HG03025 (cell line): ENCODE measurements around the gene BORCS8.

Experiments used
- ATAC-seq: cut with Tn5 transposase; IDR thresholded peaks from one replicate; pipeline ENCODE4 v1.9.1; 2021; ENCODE audit warnings: mild to moderate bottlenecking, moderate library complexity; ENCODE audit not compliant: unreplicated experiment, low FRiP score

BORCS8 gene

DNA sequence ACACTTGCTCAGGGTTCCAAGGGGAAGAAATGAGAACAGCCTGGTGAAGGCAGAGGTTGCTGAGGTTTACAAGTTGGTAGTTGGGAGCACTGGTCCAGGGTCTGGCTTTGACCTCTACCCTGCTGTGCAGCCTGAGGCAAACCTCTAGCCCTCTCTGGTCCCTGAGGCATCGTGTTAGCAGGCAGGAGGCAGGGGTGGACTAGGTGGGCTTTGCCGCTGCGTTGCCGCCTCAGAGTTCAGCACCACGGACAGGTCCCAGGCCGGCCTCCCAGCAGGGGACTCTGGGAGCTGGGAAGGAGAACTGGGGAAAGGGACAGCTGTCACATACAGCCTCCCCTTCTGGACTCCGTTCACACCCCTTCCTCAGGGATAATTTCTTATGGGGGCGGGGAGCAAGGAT is 22.9 kb upstream of the BORCS8 start:
- no peak for ATAC-seq

DNA sequence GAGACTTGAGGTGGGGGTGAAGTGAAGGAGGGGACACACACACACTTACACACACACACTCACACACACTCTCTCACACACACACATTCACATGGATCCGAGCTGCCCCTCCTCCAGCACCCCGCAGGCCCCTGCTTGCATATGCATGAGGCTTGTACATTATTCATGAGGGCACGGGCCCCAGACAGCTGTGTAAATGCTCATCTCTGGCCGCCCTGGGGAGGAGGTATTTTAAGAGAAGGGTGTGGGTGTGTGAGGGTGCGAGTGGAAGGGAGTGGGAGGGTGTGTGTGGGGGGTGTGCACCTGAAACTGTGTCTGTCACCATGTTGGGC is 22.2 kb upstream of the BORCS8 start:
- ATAC-seq, result no peak

DNA sequence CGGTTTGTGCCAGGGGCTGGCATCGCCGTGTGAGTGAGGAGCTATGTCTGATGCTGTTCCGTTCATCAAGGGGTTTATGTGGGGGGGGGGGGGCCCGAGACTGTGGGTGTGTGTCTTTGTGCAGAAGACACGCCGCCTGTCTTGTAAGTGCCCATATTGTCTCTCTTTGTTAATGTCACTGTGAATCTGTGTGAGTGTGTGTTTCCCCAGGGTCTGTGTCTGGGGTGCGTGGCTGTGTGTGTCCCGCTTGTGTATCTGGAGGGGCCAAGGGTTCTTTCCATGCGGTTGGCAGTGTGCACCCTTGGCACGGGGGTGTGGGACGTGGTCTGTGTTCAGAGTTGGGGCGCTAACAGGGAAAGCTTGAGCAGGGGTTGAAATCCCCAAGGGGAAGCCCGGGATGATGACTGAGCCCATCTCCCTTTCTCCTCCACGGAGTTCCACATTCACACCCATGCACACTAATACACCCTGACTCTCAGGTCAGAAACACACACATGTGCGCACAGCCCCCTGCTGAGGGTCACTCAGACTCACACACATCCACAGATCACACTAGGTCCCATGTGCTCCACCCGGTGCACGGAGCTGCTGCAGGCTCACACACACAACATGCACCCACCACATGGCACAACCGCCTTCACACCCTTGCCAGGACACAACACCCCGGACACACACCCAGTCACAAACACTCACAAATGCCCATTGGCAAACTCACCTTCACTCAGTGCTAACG is 21.6 kb upstream of the BORCS8 start:
- ATAC-seq, result no peak

DNA sequence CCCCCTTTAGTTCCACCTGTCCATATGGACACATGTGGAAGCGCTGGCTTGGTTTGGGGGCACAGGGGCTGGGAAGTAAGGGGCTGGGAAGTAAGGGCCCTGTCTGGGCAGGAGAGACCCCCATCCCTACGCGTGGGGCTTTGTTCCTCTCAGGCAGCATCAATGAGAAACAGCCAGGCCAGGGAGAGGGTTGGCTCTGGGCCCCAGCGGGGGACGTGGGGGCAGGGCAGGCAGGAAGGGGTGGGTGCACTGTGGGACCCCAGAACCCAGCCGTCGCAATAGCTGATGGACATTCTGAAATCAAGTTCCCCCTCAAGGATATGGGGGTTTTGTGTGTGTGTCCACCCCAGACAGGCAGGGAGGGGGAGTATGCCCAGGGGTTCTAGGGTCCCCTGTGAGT is 21.0 kb upstream of the BORCS8 start:
- no peak for ATAC-seq

DNA sequence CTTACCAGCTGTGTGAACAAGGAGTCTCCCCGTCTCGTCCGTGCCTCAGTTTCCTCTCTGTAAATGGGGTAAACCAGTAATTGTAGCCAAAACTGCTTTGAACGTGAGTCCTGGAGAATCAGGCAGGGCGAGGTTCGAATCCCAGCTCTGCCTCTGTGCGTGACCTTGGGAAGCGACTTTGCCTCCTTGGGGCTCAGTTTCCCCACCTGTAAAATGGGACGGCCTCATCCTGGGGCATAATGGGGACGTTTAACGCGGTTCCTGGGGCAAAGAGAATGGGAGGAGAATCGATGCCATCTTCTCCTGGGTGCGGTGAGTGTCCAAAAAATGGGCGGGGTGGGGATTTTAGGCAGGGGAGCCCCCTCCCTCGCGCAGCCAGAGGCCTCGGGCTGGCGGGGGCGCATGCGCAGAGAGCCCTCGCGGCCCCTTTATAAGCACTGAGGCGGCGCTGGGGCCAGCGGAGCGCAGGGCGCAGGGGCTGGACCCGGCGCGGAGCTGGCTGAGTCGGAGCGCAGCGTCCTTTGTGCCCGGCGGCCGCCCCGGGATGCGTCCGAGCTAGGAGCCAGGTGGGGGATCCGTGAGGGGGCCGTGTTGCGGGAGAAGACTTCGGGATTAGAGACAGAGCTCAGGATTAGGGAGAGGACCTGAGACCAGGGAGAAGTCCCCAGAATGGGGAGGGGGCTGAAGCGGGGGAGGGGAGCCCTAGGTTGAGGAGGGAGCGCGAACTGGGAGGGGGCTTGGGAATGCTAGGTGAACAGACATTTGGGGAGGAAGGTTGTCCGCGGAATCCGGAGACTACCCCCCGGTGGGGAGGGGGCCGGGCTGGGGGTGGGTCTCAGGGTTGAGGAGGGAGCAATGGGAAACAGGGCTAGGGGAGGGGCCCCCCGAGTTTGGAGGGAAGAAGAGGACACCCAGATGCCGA is 19.8 kb upstream of the BORCS8 start, which contains the start of gene NCAN:
NCAN (plus strand) TSS at position 460 of the 922 bp plus-strand sequence. CDS start 4,996 bp downstream, outside the sequence.
- ATAC-seq, result no peak

DNA sequence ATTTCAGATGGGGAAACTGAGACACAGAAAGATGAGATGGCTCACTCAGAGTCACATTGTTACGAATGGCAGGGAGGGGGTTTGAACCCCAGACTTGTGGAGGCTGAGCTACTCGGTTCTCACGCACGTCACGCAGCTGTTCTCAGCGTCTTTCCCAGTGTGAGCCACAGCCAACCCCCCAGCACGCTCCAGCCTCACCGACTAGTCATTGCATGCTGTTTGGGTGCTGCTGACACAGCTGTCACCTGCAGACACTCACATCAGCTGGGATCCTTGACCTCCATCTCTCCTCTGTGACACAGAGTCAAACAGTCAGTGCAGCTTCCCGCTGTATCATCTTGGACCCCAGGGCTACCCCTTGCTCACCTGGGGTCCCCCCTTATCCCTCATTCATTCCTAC is 17.4 kb upstream of the BORCS8 start:
- no peak for ATAC-seq

DNA sequence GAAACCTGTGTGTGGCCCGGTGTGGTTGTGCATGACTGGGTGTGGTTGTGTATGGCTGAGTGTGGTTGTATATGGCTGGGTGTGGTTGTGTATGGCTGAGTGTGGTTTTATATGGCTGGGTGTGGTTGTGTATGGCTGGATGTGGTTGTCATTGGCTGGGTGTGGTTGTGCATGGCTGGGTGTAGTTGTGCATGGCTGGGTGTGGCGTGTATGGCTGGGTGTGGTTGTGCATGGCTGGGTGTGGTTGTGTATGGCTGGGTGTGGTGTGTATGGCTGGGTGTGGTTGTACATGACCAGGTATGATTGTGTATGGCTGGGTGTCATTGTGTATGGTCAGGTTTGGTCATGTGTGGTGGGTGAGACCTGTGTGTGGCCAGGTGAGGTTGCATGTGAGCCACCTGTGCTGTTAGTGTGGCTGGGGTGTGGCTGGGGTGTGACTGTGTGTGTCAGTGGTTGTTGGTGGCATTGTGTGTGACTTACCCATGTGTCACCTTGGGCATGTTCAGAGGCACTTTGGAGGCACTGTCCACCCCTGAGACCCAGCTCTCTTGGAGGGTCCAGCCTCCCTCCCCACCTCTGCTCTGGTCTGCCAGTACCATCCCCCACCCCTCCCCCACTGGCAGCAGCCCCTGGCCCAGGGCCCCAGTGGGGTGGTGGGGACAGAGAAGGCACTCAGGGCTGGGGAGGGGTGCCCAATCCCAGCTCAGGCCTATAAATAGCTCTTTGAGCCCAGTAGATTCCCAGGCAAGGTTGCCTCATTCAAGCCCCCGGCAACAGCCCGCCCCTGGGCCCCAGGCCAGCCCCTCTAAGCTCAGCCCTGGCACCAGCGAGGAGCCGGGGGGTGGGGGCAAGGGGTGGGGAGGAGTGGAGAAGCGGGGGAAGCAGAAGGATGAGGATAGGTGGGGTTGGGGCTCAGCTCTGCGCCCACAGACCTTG is 16.0 kb upstream of the BORCS8 start:
- no peak for ATAC-seq

DNA sequence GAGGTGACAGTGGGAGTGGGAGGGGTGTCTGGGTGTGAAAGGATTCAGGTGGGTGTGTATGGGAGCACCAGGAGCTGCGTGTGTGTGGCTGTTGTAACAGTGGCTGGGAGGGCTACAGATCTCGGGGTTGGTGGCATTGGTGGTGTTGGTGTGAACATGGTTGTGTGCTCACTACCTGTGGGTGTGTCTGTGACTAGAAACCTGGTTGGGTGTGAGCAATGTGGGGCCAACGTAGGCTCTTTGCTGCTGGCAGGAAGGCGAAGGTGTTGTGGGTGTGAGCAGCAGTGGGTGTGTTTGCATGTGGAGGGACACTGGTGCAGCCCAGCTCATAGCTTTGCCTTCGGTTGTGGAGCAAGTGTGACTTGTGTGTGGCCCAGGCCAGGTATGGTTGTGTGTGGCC is 15.0 kb upstream of the BORCS8 start:
- ATAC-seq, result no peak

DNA sequence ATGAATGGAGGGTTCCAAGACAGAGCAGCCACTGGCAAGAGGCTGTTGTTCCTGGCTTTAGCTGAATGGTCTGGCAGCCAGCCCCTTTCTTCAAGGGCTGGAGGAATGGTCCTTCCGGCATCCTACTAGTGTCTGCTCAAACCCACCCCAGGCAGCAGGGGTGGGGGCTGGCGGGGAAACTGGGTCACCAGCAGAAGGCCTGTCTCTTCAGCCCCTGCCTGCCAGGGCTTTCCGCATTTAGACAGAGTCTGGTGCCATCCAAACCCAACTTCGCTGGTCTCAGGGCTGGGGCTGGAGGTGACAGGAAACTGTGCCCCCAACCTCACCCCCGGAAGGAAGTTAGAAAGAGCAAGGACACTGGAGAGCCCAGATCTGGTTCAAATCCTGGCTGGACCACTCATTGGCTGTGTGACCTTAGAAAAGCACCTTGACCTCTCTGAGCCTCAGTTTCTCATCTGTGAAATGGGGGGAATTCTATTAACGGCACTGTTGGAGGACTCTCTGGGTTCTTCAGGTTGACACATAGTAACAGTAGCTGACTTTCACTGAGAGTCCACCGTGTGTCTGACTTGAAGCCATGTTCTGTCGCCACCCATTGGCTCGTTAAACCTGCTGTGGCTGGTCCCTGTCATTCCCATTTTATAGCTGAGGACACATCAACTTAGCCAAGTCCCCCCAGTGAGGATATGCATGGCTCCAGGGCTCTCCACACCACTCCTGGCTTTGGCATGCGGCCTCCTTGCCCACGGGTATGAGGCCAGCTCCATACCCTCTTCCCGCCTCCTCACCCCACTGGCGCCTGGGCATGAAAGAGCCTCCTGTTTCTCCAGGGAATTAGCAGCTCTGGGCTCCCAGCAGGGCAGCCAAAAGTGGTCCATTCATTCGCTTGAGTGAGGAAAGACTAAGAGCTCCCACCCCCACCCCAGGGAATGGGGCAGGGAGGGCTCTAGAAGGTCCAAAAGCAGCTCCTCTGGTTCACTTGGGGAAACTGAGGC is 13.8 kb upstream of the BORCS8 start:
- no peak for ATAC-seq

DNA sequence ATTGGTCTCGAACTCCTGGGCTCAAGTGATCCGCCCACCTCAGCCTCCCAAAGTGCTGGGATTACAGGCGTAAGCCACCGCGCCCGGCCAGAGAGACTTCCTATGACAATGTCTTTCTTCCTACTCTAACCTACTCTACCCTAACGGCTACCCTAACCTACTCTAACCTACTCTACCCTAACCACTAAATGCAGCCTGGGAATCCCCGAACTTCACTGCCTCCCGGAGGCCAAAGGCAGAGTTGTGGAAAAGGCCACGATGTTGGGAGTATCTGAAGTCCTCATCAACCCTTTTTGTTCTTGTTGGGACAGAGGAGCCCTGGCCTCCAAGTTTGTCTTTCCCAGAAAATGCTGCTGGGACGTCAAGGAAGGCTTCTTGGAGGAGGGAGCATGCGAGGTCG is 12.2 kb upstream of the BORCS8 start:
- ATAC-seq, result no peak

DNA sequence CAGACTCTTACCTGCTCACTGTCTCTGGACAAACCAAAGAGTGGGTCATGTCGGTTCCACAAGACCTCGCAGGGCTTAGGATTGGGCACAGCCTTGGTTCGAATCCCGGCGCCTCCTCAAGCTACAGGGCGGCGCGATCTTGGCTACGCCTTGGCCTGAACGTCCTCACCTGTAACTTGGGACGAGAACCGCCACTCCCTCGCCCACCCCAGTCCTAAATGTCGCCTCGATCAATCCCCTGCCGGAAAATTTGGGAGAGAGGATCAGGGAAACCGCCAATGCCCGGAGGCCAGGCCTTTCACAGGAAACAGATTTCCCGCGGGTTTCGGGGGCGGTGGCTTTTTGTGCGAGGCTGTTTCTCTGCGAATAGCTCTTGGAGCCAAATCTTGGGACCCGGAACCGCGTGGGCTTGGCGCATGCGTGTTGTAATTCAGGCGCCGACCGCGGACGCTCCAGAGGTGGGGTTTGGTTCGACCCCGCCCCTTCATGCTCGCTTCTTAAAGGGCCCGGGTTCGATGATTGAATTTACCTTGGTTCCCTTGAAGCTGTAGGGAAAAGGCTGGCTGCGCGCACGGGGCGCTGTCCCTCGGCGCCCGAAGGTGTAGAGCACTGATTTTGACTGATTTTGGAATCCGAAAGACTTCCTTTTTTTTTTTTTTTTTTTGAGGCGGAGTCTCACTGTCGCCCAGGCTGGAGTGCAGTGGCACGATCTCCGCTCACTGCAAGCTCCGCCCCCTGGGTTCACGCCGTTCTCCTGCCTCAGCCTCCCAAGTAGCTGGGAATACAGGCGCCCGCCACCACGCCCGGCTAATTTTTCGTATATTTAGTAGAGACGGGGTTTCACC is 11.3 kb upstream of the BORCS8 start, which contains the start of gene NR2C2AP:
NR2C2AP (minus strand) TSS at position 403 of the 845 bp plus-strand sequence; CDS start at position 49, 354 bp downstream.
- peak; percentile 46 for ATAC-seq

DNA sequence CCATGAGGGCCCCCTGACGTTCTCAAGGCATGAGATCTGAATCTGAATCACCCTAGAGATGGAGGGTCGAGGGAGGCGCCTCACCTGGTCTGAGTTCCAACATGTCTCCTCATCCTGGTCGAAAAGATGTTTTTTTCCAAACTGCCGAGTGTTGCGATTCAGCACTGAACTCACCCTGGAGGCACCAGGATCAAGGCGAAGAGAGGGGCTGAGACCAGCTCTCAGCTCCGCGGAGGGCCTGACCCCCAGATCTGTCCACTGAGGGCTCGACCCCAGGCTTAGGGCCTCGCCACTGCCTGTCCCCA is 10.7 kb upstream of the BORCS8 start:
- peak; percentile 19 for ATAC-seq

DNA sequence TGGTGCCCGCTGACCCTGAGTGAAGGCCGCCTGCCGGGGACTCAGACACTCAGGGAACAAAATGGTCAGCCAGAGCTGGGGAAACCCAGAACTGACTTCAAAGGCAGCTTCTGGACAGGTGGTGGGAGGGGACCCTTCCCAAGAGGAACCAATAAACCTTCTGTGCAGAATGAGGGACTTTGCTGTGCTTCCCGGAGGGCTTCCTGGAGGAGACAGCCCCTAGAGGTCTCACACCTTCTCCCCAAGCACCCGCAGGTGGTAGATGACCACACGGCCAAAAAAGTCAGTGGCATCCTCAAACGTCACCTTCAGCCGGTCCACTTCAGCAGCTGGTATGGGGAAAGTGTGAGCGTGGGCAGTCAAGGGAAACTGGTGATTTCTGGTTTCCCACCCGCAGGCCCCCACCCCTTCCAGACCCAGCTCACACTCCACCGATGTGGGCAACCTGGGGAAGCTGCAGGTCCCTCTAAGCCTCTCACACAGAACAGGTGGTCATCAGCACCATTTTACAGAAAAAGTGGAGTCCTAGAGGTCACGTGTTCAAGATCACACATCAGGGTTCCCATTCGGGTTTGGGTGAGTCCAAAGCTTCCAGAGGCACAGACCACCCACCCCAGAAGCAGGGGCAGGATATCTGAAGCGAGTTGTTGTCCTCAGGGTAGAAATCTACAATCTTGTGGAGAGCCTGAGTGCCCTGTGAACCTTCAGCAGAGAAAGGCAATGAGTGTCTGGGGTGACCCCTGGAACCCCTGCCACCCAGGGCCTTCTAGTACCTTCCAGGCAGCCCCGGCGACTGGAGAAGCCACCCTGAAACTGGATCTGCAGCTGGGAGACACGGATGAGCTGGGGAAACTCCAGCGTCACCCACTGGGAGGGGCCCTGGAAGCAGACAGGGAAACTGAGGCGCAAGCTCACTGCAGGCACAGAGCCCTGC is 10.0 kb upstream of the BORCS8 start:
- ATAC-seq, result no peak

DNA sequence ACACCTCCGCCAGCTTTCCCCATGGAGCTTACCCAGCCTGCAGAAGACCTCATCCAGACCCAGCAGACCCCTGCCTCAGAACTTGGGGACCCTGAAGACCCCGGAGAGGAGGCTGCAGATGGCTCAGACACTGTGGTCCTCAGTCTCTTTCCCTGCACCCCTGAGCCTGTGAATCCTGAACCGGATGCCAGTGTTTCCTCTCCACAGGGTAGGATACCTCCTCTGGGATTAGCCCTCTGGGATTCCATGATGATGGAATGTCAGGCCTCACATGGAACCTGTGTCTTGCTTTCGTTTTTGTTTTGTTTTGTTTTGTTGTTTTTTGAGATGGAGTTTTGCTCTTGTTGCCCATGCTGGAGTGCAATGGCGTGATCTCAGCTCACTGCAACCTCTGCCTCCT is 2.0 kb upstream of the BORCS8 start:
- no peak for ATAC-seq

DNA sequence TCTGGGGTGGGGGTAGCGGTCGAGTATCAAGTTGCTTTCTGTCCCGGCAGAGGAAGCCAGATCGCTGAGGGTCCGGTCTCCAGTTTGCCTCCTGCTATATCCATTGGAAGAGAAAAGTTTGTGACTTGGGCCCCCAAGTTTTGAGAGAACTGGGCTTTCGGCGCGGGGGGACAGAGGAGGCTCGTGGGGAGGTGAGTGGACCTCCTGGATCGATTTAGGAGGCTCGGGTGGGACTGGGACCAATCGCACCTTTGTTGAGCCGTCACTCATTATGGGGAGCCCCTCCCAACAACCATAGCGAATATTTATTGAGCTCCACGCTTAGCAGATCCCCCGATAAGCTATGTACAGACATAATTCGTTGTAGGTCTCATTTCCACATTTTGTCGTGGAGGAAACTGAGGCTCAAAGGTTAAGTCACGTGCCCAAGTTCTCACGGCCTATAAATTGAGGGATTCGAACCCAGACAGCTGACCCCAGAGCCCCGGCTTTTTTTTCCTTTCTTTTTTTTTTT is 1.0 kb upstream of the BORCS8 start:
- no peak for ATAC-seq

DNA sequence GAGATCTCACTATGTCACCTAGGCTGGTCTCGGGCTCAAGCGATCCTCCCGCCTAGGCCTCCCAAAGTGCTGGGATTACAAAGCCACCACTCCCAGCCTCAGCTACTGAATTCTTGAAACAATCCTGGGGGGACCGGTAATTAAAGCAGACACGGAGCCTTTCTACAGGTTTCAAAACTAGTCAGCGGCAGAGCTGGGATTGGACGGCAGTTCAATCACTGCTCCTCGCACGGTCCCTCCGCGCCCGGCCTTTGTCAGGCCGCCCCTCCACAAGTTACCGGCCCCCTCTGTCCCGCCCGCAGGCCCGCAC is 229 bp downstream of the BORCS8 start:
- no peak for ATAC-seq

DNA sequence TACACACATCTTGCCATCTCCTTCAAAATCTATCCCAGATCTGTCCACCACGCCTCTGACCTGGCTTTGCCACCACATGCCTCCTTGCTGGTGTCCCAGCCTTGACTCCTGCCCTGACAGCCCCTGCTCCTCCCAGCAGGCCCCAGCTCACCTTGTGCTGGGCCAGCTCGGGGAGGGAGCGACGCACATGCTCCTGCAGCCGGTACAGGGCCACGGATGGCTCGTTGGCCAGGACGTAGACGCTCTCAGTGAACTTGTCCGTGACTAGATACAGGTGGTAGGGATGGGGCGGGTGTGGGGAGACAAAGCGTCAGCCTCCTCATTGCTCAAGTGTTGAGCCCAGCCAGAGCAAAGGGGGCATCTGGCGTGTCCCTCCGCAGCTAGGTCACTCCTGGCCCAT is 5.2 kb downstream of the BORCS8 start:
- no peak for ATAC-seq
